ENCODE data around the gene ELP5.

Gene ELP5

GRCh38 chr17:7308625-7309433 is 56.8 kb downstream of the ELP5 start:
- FAIRE-seq (no peak), DNase-seq (ENCODE audit: insufficient read length, low spot score) (no peak)
- TF ChIP-seq, protein P1, sequence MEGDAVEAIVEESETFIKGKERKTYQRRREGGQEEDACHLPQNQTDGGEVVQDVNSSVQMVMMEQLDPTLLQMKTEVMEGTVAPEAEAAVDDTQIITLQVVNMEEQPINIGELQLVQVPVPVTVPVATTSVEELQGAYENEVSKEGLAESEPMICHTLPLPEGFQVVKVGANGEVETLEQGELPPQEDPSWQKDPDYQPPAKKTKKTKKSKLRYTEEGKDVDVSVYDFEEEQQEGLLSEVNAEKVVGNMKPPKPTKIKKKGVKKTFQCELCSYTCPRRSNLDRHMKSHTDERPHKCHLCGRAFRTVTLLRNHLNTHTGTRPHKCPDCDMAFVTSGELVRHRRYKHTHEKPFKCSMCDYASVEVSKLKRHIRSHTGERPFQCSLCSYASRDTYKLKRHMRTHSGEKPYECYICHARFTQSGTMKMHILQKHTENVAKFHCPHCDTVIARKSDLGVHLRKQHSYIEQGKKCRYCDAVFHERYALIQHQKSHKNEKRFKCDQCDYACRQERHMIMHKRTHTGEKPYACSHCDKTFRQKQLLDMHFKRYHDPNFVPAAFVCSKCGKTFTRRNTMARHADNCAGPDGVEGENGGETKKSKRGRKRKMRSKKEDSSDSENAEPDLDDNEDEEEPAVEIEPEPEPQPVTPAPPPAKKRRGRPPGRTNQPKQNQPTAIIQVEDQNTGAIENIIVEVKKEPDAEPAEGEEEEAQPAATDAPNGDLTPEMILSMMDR (IDR thresholded peaks at IDR 0.05; ENCODE audit: insufficient read depth, missing control alignments): no peak

Data from D721Med (cell line).